ENCODE measurements around the gene ZNF697. TPM values are rescaled to one million over a fixed set of nuclear protein-coding genes. Genes with fewer than 3 reads are reported as not detected.
"Not testable (repeated sequence)": the region's sequence is repeated elsewhere in the genome, so short reads cannot be mapped to it uniquely, and the experiment has no call there.

Gene ZNF697
- total and polyA plus RNA-seq, 2 of the 4 experiments (the other 2 are of a cell fraction) = 6.2 to 10.2 TPM

DNA sequence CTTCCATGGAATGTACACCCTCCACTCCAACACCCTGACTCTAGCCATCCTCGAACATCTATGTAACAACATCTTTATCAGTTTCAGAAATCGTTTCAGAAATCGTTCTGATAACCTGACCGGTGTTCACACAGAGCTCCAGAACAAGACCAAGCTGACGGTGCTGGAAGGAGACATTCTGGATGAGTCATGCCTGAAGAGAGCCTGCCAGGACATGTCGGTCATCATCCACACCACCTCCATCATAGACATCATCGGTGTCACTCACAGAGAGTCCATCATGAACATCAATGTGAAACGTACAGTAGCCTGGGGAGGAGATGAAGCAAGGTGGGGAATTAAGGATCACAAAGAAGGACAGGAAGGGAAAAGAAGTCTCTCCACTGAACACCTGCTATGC is 43.0 kb downstream of the ZNF697 start:
- dilution Hi-C loops (cut with HindIII; ENCODE audit: low sequenced_read_pairs, unreplicated experiment); H3K9me1 ChIP-seq (ENCODE audit: insufficient read depth, low read length); H3K56ac ChIP-seq (ENCODE audit: extremely low read depth, insufficient read depth, low read length); in situ Hi-C loops (cut with MboI; ENCODE audit: low sequenced_read_pairs); H3K18ac ChIP-seq (ENCODE audit: low read depth, low read length); H3K4me3 ChIP-seq (ENCODE audit: insufficient read depth, low read depth, low read length); H3K79me1 ChIP-seq (ENCODE audit: low read depth in 1 of 2, low read length in 2 of 2); CTCF ChIA-PET; H2AK5ac ChIP-seq (ENCODE audit: low read depth, low read length); H3K14ac ChIP-seq (replicated peaks; ENCODE audit: low read depth, low read length); H2AFZ ChIP-seq (replicated peaks; ENCODE audit: low read length, poor library complexity); H3K4me1 ChIP-seq (ENCODE audit: control insufficient read depth, insufficient read depth, low read length); H3K36me3 ChIP-seq (ENCODE audit: control insufficient read depth, insufficient read depth, low read length); H2BK15ac ChIP-seq (ENCODE audit: low read depth, low read length); H4K91ac ChIP-seq (ENCODE audit: insufficient read depth, low read depth, low read length); DNase-seq; H3K4ac ChIP-seq (ENCODE audit: low read depth, low read length); H3K27ac ChIP-seq (ENCODE audit: insufficient read depth, low read length); intact Hi-C loops (cut with micrococcal nuclease); H3K23ac ChIP-seq (ENCODE audit: low read depth, low read length); H4K20me1 ChIP-seq (ENCODE audit: insufficient read depth, low read length); H2AK9ac ChIP-seq (replicated peaks; ENCODE audit: low read depth, low read length, poor library complexity); H2BK5ac ChIP-seq (ENCODE audit: low read depth, low read length, poor library complexity, severe bottlenecking); ATAC-seq (ENCODE audit: low read depth); BruUV-seq (replicated peaks); H2BK20ac ChIP-seq (ENCODE audit: low read depth, low read length); H3K9me3 ChIP-seq (ENCODE audit: control insufficient read depth, insufficient read depth, low read length); POLR2A ChIA-PET (ENCODE audit: unreplicated experiment); H4K8ac ChIP-seq (ENCODE audit: low read depth in 2 of 2, low read length in 2 of 2); H3K27me3 ChIP-seq (ENCODE audit: control insufficient read depth, insufficient read depth, low read length); H3K9ac ChIP-seq (ENCODE audit: low read depth, low read length); H4K5ac ChIP-seq (ENCODE audit: low read depth, low read length); H3K4me2 ChIP-seq (ENCODE audit: low read depth, low read length); H2BK120ac ChIP-seq (ENCODE audit: low read depth, low read length): not testable (repeated sequence)
- 0 out of 2 replicates have a peak, but pooled peaks have one; percentile 9 for TF ChIP-seq FOS (IDR thresholded peaks at IDR 0.05; ENCODE audit: low read depth, low read length)
- WGBS, 2 experiments (ENCODE audit: extremely low coverage in 2 of 2, insufficient read length in 1 of 2) = no CpG with 5 or more reads among the region's 8 CpGs

Measured in IMR-90 (cell line).